Adrenal gland (tissue), 5 donors: Measurements from ENCODE around the gene PRKD1.

Experiments used
- CTCF ChIP-seq, 6 experiments: fragments of 450-650 bp in 4 of 6; fragments of 200-600 bp in 2 of 6; sonication (generic) in 1 of 6; IDR thresholded peaks; 1 replicate in 5 of 6; 2 replicates in 1 of 6; pipeline versions ENCODE4 v1.5.1 to v1.8.0; 2016 to 2021; ENCODE audit warnings: antibody characterized with exemption in 6 of 6, mild to moderate bottlenecking in 2 of 6, moderate library complexity in 1 of 6
- POLR2A ChIP-seq, 2 donors: fragments of 450-650 bp; IDR thresholded peaks; one replicate each; pipeline ENCODE4 v1.6.1; 2017; ENCODE audit warnings: antibody characterized with exemption in 2 of 2, mild to moderate bottlenecking in 2 of 2, moderate library complexity in 1 of 2
- donor health status: DM: no; HTN: no; CAD: no.

GRCh38 chr14:29940482-29940881 is 12.8 kb upstream of the PRKD1 start:
- TF ChIP-seq CTCF (IDR thresholded peaks at IDR 0.05) (no peak), POLR2A (IDR thresholded peaks at IDR 0.05) (no peak)
